Sigmoid colon (tissue), 4 donors: Measurements from ENCODE around the gene SLC8B1.

ENCODE experiments used
- CTCF ChIP-seq, 4 experiments: fragments of 450-650 bp in 3 of 4; fragments of 200-600 bp in 1 of 4; IDR thresholded peaks; one replicate each; pipeline ENCODE4 v1.5.1; 2016 to 2019; ENCODE audit warnings: antibody characterized with exemption in 4 of 4, mild to moderate bottlenecking in 3 of 4, moderate library complexity in 2 of 4
- EP300 ChIP-seq, 4 donors: sonication (generic); formaldehyde crosslinking; IDR thresholded peaks; one replicate each; pipeline ENCODE4 v1.6.1; 2017; ENCODE audit warnings: antibody characterized with exemption in 4 of 4
- POLR2A ChIP-seq, 2 donors: fragments of 450-650 bp; IDR thresholded peaks; one replicate each; pipeline ENCODE4 v1.6.1; 2016; ENCODE audit warnings: antibody characterized with exemption in 2 of 2, mild to moderate bottlenecking in 2 of 2, moderate library complexity in 2 of 2

- TF ChIP-seq EP300 (IDR thresholded peaks at IDR 0.05) (no peak), CTCF (IDR thresholded peaks at IDR 0.05) (no peak), POLR2A (IDR thresholded peaks at IDR 0.05) (no peak)
Observed at GRCh38 chr12:113297214-113297587, 37.7 kb downstream of the SLC8B1 start.
